PC-3 (cell line): ENCODE measurements around the gene GPR68.

Experiments used
- EZH2 ChIP-seq: fragments of 300-600 bp; sonication (generic); IDR thresholded peaks from one replicate; pipeline ENCODE4 v1.6.1; 2017; ENCODE audit warnings: antibody characterized with exemption, mild to moderate bottlenecking, low read length; ENCODE audit not compliant: unreplicated experiment
- EZH2phosphoT487 ChIP-seq: fragments of 300-600 bp; sonication (generic); IDR thresholded peaks from 2 replicates; pipeline ENCODE4 v1.6.1; 2018; ENCODE audit warnings: mild to moderate bottlenecking, antibody characterized with exemption, low read length, borderline replicate concordance
- TF ChIP-seq, protein P1 (sequence below): fragments of 300-600 bp; sonication (generic); conservative IDR thresholded peaks from 2 replicates; pipeline ENCODE4 v1.5.1; 2017; ENCODE audit warnings: antibody characterized with exemption, low read depth, mild to moderate bottlenecking, low read length

- TF ChIP-seq, protein P1, sequence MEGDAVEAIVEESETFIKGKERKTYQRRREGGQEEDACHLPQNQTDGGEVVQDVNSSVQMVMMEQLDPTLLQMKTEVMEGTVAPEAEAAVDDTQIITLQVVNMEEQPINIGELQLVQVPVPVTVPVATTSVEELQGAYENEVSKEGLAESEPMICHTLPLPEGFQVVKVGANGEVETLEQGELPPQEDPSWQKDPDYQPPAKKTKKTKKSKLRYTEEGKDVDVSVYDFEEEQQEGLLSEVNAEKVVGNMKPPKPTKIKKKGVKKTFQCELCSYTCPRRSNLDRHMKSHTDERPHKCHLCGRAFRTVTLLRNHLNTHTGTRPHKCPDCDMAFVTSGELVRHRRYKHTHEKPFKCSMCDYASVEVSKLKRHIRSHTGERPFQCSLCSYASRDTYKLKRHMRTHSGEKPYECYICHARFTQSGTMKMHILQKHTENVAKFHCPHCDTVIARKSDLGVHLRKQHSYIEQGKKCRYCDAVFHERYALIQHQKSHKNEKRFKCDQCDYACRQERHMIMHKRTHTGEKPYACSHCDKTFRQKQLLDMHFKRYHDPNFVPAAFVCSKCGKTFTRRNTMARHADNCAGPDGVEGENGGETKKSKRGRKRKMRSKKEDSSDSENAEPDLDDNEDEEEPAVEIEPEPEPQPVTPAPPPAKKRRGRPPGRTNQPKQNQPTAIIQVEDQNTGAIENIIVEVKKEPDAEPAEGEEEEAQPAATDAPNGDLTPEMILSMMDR, result no peak
- TF ChIP-seq EZH2, result no peak
- no peak for TF ChIP-seq EZH2phosphoT487
Observed at GRCh38 chr14:91207008-91207407, 37.5 kb downstream of the GPR68 start.
